GM21737 (cell line): Measurements from ENCODE around the gene ATG9B.
"Not testable (repeated sequence)": the region's sequence is repeated elsewhere in the genome, so short reads cannot be mapped to it uniquely, and the experiment has no call there.

Experiments
- ATAC-seq: cut with Tn5 transposase; IDR thresholded peaks from one replicate; pipeline ENCODE4 v1.9.1; 2021; ENCODE audit warnings: mild to moderate bottlenecking, moderate library complexity; ENCODE audit not compliant: unreplicated experiment

ATG9B gene

DNA sequence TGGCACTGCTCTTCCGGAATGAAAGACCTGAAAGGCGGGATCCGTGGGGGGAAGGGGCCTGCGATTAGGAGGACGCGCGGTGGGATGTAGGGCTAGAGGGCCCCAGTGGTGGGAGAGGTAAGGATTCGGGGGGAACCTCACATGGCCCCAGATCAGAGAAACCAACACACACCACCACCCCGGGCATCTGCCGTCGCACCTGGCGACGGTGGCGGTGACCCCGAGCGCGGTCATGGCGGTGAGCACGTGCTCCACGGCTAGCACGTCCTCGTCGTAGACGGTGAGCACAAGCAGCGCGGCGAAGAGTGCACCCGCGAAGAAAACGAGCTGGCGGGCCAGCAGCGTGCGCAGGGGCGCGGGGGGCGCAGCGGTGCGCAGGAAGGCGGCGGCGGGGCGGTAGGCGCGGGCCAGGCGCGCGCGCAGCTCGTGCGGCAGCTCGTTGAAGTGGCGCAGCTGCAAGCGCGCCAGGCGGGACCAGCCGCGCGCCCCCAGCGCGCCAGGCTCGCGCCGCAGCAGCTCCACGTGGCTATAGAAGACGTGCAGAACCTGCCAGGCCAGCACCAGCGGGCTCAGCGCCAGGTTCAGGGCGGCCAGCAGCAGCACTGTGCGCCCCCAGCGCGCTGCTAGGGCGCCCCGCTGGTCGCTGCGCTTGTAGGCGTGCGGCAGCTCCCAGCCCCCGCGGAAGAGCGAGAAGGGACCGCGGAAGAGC is 5.7 kb downstream of the ATG9B start:
- ATAC-seq = no peak

DNA sequence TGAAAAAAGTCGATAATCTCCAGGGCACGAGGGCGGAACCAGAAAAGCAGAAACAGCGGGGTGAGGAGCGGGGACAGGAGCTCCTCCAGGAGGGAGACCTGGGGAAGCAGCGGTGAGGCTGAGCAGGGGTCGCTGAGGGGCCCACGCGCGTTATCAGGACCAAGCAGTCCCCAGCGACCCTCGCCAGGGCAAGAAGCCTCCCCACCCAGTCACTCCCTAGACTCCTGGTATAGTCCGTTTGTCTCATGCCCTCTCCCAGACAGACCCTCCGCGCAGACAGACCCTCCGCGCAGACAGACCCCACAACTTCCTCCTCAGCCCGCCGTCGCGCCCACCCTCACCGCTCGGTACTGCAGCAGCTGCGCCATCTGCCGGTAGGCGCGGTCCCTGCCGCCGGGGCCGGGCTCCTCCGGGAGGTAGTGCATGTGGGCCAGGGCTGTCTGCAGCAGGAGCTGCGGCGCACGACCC is 6.3 kb downstream of the ATG9B start:
- no peak for ATAC-seq

DNA sequence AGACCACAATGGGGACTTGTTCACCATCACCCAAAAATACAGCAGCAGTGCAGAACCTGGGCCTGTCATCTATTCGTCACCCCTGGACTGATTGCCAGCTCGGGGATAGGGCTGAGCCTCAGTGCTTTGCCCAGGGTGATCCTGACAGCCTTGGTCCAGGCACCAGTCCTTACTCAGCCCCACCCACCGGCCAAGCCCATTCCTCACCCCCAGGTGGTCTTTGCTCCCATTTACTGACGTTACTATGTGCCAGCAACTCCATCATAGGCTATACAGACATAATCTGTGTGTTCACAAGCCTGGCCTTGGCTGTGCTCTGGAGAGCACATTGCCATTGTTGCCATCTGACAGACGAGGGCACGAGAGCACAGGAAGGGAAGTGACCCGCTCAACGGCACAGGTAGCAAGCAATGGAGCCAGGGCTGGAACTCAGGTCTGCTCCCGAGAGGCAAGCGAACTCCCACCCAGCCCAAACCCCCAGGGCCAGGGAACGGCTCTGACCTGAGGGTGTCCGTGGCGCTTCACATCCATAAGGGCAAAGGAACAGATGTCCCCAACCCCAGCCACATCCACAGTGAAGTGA is 6.8 kb downstream of the ATG9B start:
- no peak for ATAC-seq

DNA sequence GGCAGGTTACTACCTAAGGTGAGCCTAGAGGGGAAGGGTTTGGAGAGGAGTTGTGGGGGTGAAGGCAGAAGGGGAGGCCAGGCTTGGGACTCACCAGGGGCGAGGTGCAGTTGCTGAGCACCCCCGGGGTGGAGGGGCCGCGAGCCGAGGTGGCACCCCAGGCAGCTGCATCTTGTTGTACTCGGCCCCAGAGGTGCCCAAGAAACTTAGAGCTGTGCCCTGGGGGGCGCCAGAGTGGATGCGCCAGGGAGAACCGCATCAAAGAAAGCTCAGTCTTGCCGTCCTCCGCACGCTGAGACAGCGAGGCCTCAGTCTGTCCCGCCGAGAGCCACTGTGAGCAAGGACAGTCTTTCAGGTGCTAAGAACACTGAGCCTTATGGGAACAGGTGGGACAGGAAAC is 7.4 kb downstream of the ATG9B start:
- ATAC-seq = no peak

DNA sequence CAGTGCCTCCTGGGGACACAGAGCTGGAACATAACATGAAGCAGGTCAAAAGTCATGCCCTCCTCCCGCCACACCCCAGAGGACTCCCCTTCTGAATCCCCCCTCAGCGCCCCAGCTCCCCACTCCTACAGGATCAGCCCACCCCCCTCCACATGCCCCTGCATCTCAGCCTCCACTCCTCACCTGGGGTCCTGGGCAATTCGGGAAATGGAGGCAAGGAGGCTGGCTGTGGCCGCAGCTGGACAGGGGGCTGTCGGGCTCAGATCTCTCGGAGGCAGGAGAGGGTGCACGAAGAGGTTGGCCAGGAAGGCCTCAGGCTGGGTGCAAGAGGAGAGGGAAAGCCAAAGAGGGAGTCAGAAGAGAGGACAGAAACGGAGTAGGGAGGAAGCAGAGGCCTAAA is 7.8 kb downstream of the ATG9B start:
- ATAC-seq = no peak

DNA sequence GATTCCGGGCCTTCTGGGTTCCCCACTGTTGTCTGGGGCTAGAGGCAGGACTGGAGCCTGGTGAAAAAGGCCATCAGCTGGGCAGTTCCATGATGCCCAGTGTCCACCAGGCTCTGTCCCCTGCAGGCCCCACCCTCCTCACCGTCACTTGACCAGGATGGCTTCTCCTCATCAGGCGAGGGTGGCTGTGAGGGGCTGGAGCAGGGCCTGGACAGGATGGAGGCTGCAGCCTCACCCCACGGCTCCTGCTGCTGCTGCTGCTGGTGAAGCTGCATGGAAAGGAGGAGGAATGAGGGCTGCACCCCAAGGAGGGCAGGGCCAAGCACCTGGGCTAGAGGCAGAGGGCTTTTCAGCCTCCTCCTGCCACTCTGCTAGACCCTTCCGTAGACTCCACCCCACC is 8.3 kb downstream of the ATG9B start:
- no peak for ATAC-seq

DNA sequence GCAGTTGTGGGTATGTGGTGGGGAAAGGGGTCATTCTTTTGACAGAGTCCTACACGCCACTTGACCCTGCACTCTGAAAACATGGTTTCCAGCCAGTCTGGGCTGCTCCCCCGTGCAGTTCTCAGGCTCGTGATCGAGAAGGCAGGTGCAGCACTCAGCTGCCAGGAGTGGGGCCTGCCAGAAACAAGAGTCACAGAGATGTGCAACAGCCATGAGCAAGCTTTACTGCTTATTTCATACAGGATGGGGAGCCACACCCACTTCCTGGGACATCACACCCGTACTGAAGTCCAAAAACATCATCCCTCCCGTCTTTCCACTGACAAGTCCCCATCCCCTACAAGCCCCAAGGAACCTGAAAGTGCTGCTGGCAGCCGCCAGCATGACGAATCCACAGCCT is 9.3 kb downstream of the ATG9B start:
- no peak for ATAC-seq

DNA sequence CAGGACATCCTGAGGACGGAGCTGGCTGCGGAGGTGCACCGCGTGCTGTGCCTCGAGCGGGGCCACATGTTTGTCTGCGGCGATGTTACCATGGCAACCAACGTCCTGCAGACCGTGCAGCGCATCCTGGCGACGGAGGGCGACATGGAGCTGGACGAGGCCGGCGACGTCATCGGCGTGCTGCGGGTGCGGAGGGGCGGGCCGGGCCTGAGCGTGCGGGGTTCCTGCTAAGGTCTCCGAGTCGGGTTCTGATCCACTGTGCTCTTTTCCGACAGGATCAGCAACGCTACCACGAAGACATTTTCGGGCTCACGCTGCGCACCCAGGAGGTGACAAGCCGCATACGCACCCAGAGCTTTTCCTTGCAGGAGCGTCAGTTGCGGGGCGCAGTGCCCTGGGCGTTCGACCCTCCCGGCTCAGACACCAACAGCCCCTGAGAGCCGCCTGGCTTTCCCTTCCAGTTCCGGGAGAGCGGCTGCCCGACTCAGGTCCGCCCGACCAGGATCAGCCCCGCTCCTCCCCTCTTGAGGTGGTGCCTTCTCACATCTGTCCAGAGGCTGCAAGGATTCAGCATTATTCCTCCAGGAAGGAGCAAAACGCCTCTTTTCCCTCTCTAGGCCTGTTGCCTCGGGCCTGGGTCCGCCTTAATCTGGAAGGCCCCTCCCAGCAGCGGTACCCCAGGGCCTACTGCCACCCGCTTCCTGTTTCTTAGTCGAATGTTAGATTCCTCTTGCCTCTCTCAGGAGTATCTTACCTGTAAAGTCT is 10.4 kb downstream of the ATG9B start:
- ATAC-seq = peak; percentile 41

DNA sequence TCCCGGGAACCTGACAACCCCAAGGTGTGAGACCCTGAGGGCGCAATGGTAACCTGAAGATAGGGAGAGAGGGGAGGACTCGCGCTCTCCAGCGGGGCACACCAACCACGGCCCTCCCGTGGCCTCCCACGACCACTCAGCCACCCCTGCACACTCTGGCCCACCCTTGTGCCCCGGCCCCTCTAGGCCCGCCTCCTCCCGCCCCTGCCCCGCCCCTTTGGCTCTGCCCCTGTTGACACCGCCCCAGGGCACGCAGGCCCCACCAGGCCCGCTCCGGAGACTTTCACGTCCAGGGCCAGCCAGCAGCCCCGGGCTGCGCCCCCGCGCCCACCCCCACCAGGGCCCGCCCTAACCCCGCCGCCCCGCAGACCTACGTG is 10.9 kb downstream of the ATG9B start:
- ATAC-seq = no peak

DNA sequence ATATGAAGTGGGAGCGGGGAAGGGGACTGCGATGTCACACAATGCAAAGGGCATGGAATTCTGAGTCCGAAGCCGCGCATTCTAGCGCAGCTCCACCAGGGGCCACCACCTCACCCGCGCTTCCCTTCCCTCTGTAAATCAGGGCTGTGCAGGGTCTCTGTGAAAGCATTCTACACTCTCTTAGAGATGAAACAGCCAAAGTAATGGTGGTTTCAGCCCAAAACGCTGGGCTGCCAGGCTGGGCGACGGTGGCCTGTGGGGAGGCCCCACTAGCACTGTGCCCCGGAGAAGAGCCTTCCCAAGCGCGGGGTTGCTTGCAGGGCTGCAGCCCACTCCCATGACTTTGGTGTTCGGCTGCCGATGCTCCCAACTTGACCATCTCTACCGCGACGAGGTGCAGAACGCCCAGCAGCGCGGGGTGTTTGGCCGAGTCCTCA is 11.4 kb downstream of the ATG9B start:
- ATAC-seq = no peak

DNA sequence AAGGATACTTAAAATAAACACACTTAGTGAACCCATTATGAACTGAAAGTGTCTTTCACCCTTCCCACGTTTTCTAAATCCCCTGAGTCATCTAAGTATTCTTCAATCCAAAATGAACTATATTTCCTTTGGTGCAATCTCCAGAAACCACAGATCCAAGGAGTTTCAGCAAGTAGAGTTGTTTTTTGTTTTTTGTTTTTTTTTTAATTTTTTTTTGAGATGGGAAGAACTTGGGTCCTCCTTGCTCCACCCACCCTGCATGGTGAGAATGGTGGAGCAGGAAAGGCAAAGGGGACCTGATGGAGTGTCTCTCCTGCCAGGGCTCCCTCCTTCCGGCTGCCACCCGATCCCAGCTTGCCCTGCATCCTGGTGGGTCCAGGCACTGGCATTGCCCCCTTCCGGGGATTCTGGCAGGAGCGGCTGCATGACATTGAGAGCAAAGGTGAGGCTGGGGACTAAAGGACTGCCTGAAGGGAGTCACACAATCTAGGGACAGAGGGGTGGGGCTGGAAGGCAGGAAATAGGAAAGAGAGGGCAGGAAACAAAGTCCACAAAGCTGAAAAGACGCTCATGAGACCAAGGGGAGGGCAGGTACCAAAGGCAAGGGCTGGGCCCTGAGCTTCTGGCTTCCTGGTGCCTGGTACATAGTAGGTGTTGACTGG is 12.1 kb downstream of the ATG9B start:
- ATAC-seq = no peak

DNA sequence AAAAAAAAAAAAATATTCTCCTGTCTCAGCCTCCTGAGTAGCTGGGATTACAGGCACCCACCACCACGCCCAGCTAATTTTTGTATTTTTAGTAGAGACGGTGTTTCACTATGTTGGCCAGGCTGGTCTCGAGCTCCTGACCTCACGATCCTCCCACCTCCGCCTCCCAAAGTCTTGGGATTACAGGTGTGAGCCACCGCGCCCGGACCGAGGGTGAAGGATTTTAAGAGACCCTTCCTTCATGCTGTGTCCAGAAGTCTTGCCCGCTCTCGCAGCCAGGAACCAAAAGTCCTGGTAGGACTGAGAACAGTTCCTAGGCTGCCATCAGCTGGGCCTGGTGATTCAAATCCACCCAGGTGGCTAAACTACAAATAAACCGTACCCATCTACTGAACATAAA is 12.7 kb downstream of the ATG9B start:
- ATAC-seq = not testable (repeated sequence)

DNA sequence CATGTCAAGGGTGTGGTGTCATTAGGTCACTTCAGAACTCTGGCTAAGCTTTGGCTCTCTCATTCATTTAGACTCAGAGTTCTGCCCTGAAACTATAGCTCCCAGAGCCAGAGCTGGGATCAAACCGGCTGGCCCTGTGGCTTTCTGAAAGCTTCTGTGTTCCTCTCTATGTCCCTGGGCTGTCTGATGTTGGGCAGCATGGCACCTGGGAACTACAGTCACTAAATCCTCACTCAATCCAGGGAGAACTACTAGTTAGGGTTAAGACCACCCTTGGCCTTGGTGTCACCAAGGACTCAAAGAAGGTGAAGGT is 13.2 kb downstream of the ATG9B start:
- ATAC-seq = no peak

DNA sequence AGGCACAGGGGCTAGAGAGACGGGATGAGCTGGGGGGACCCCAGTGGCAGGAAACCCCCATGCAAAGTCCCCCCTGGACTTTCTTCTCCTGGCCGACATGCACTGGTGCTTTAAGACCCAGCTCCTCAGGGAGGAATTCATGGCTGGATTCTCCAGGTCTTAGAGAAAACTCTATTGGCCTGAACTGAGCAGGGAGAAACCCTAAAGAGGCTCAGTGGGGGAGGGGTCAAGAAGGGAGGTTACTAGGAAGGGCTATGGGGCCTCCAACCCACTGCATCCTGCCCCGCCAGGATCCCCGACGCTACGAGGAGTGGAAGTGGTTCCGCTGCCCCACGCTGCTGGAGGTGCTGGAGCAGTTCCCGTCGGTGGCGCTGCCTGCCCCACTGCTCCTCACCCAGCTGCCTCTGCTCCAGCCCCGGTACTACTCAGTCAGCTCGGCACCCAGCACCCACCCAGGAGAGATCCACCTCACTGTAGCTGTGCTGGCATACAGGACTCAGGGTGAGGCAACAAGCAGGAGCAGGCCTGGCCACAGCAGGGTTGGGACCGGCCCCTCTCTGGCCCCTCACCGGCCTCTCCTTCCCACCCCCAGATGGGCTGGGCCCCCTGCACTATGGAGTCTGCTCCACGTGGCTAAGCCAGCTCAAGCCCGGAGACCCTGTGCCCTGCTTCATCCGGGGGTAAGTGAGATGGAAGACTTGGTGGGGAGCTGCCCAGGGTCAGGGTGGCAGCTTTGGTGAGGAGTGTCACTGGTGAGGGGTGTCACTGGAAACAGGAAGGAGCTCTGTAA is 13.8 kb downstream of the ATG9B start:
- no peak for ATAC-seq

DNA sequence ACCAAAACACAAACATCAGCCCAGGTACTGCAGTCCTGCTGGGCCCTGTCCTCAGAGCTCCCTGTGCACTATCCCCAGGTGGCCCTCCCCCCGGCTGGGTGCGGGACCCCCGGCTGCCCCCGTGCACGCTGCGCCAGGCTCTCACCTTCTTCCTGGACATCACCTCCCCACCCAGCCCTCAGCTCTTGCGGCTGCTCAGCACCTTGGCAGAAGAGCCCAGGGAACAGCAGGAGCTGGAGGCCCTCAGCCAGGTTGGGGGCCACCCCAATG is 14.3 kb downstream of the ATG9B start:
- no peak for ATAC-seq

DNA sequence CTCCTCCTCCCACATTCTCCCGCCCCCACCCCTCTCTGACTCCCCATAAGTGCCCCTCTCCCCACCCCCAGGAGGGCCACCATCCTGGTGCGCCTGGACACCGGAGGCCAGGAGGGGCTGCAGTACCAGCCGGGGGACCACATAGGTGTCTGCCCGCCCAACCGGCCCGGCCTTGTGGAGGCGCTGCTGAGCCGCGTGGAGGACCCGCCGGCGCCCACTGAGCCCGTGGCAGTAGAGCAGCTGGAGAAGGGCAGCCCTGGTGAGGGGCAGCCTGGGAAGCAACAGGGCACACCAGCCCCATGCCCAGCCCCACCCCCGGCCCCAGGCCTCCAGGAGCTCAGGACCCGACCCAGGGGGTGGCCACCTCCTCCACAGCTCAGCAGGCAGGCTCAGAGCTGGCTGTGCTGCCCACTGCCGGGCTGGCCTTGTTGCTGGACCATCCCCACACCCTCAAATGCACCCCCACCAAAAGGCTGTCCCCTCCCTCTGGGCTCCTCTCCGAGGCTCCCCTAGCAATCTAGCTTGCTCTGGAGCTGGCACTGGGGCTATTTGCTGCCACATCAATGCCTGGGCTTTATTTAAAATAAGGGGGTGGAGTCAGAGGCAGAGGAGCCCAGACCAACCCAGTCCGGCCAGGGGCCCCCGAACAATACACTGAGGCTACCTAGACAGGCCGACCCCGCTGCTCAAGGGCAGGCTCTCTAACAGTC is 14.8 kb downstream of the ATG9B start:
- ATAC-seq = no peak

DNA sequence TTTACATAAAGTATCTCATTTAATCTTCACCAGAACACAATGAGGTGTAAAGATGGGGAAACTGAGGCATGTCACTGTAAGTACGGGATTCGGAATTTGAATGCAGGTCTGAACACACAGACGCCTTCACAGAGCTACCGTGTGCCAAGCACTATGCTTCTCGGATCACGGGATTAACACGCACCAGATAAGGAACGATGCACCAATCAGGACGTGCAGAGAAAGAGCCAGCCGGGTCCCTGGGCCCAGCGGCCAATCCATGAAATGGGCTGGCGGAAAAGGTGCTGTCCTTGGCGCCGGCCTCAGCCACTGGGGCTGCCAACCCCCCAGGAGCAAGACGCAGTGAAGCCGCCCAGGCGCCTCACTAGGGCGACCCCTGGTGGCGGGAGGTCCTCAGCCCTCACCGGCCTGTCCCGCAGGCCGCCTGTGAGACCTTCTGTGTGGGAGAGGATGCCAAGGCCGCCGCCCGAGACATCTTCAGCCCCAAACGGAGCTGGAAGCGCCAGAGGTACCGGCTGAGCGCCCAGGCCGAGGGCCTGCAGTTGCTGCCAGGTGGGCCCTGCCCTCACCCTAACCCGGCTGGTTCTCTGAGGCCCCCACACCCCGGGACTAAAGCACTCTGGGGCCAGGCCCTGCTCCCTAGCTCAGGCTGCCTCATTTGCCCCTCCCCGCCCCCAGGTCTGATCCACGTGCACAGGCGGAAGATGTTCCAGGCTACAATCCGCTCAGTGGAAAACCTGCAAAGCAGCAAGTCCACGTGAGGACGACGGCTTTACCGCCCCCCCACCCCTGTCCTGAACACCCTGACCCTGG is 15.6 kb downstream of the ATG9B start:
- ATAC-seq = no peak

DNA sequence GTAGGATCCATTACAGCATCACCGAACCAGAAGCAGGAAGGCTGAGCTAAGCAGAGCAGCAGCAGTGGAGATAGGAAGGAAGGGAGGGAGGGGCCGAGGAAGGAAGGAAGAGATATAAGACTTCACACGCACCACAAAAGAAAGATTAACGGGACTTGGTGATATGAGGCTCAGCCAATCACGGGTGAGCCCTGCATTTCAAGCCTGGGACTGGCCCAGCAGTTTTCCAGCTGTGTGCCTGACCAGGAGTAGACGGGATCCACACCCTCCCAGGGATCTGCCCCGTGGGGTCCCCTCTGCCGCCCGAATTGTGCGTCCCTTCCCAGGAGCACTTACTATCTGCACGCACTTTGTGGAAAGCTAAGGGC is 16.2 kb downstream of the ATG9B start:
- ATAC-seq = no peak

DNA sequence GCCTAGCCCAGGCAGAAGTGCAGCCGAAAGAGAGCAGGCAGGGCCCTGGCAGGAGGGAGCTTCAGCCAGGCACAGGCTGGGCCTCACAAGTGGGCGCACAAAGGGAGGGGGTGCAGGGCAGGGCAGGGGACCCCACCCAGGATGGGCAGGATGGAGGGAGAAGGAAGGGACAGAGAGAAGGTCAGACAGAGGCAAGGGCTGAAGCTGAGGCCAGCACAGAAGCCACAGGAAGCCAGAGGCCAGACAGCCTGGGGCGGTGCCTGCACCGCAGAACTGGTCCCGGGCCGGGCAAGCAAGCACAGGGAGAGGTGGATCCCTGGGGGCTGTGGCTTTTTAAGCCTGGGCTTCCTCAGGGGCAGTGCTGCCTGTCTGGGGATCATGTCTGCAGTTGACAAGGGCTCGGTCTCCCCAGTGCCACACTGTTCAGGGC is 16.8 kb downstream of the ATG9B start:
- no peak for ATAC-seq
